ENCODE measurements around the gene FKBP15. TPM values are rescaled to one million over a fixed set of nuclear protein-coding genes. Genes with fewer than 3 reads are reported as not detected.
"Not testable (repeated sequence)": the region's sequence is repeated elsewhere in the genome, so short reads cannot be mapped to it uniquely, and the experiment has no call there.

Gene FKBP15
- total RNA-seq, 1 donor from 2014 or later = 18.2 TPM

GRCh38 chr9:113254991-113255390 lies 33.9 kb upstream of the FKBP15 start:
- Mint-ChIP-seq H3K36me3 (ENCODE audit: unreplicated experiment) (peaks cover 5% of the 10 kb centered on the region), H3K4me3 (ENCODE audit: unreplicated experiment) (no peak overlapping the region), H3K9me3 (ENCODE audit: unreplicated experiment) (no peaks in the 10 kb centered on the region), H3K27me3 (ENCODE audit: unreplicated experiment) (no peaks in the 10 kb centered on the region), H3K27ac (ENCODE audit: unreplicated experiment) (no peak overlapping the region), H3K4me1 (ENCODE audit: low read depth, unreplicated experiment) (no peaks in the 10 kb centered on the region)
- TF ChIP-seq CTCF (IDR thresholded peaks at IDR 0.05; ENCODE audit: partially characterized antibody, unreplicated experiment) = no peak
- DNase-seq = no peak

GRCh38 chr9:113250807-113251206 lies 29.7 kb upstream of the FKBP15 start:
- H3K27ac Mint-ChIP-seq (ENCODE audit: unreplicated experiment) = no peak overlapping the region
- no peak for DNase-seq
- H3K36me3 Mint-ChIP-seq (ENCODE audit: unreplicated experiment) = peaks cover 5% of the 10 kb centered on the region
- no peaks in the 10 kb centered on the region for H3K27me3 Mint-ChIP-seq (ENCODE audit: unreplicated experiment)
- H3K9me3 Mint-ChIP-seq (ENCODE audit: unreplicated experiment) = no peaks in the 10 kb centered on the region
- no peak for TF ChIP-seq CTCF (IDR thresholded peaks at IDR 0.05; ENCODE audit: partially characterized antibody, unreplicated experiment)
- no peaks in the 10 kb centered on the region for H3K4me1 Mint-ChIP-seq (ENCODE audit: low read depth, unreplicated experiment)
- H3K4me3 Mint-ChIP-seq (ENCODE audit: unreplicated experiment) = no peak overlapping the region

GRCh38 chr9:113249661-113250060 lies 28.6 kb upstream of the FKBP15 start:
- H3K27ac Mint-ChIP-seq (ENCODE audit: unreplicated experiment); H3K4me1 Mint-ChIP-seq (ENCODE audit: low read depth, unreplicated experiment); H3K27me3 Mint-ChIP-seq (ENCODE audit: unreplicated experiment); H3K4me3 Mint-ChIP-seq (ENCODE audit: unreplicated experiment); H3K36me3 Mint-ChIP-seq (ENCODE audit: unreplicated experiment); DNase-seq; H3K9me3 Mint-ChIP-seq (ENCODE audit: unreplicated experiment): not testable (repeated sequence)

GRCh38 chr9:113247640-113248039 lies 26.6 kb upstream of the FKBP15 start:
- Mint-ChIP-seq H3K27ac (ENCODE audit: unreplicated experiment) (no peak overlapping the region), H3K36me3 (ENCODE audit: unreplicated experiment) (peaks cover 5% of the 10 kb centered on the region), H3K9me3 (ENCODE audit: unreplicated experiment) (no peaks in the 10 kb centered on the region), H3K4me1 (ENCODE audit: low read depth, unreplicated experiment) (no peaks in the 10 kb centered on the region), H3K4me3 (ENCODE audit: unreplicated experiment) (no peak overlapping the region), H3K27me3 (ENCODE audit: unreplicated experiment) (no peaks in the 10 kb centered on the region)
- no peak for DNase-seq
- TF ChIP-seq CTCF (IDR thresholded peaks at IDR 0.05; ENCODE audit: partially characterized antibody, unreplicated experiment) = no peak

- H3K27me3 Mint-ChIP-seq (ENCODE audit: unreplicated experiment) = no peaks in the 10 kb centered on the region
- no peaks in the 10 kb centered on the region for H3K4me1 Mint-ChIP-seq (ENCODE audit: low read depth, unreplicated experiment)
- TF ChIP-seq CTCF (IDR thresholded peaks at IDR 0.05; ENCODE audit: partially characterized antibody, unreplicated experiment) = no peak
- no peaks in the 10 kb centered on the region for H3K9me3 Mint-ChIP-seq (ENCODE audit: unreplicated experiment)
- H3K36me3 Mint-ChIP-seq (ENCODE audit: unreplicated experiment) = peaks cover 5% of the 10 kb centered on the region
- no peak for DNase-seq
- no peak overlapping the region for H3K27ac Mint-ChIP-seq (ENCODE audit: unreplicated experiment)
- no peak overlapping the region for H3K4me3 Mint-ChIP-seq (ENCODE audit: unreplicated experiment)
Measured at GRCh38 chr9:113246928-113247327, 25.9 kb upstream of the FKBP15 start.

GRCh38 chr9:113245894-113246293 lies 24.8 kb upstream of the FKBP15 start:
- Mint-ChIP-seq H3K4me1 (ENCODE audit: low read depth, unreplicated experiment) (no peaks in the 10 kb centered on the region), H3K9me3 (ENCODE audit: unreplicated experiment) (no peaks in the 10 kb centered on the region), H3K27me3 (ENCODE audit: unreplicated experiment) (no peaks in the 10 kb centered on the region), H3K27ac (ENCODE audit: unreplicated experiment) (no peak overlapping the region), H3K36me3 (ENCODE audit: unreplicated experiment) (peaks cover 5% of the 10 kb centered on the region), H3K4me3 (ENCODE audit: unreplicated experiment) (no peak overlapping the region)
- DNase-seq = no peak
- no peak for TF ChIP-seq CTCF (IDR thresholded peaks at IDR 0.05; ENCODE audit: partially characterized antibody, unreplicated experiment)
